ENCODE measurements around the gene PELI1.
A peak's percentile ranks its signal among the peaks of the same experiment; 100 is the strongest.

The PELI1 gene

DNA sequence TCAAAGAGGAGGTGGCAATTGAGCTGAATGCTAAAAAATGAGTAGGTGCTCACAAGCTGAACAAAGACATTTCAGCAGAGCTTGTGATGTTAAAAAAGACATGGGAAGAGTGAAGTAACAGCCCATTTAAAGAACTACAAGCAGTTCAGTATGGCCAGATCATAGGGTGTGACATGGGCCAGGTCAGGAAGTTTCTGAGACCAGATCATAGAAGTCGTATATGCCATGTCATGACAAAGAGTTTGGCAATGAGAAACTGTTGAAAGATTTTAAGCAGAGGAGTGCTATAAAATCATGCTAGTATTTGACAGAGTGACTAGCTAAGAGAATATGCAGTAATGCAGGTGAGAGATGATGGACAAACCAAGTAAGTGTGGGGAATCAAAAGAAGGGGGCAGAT is 7.3 kb upstream of the PELI1 start:
- no peak for DNase-seq

DNA sequence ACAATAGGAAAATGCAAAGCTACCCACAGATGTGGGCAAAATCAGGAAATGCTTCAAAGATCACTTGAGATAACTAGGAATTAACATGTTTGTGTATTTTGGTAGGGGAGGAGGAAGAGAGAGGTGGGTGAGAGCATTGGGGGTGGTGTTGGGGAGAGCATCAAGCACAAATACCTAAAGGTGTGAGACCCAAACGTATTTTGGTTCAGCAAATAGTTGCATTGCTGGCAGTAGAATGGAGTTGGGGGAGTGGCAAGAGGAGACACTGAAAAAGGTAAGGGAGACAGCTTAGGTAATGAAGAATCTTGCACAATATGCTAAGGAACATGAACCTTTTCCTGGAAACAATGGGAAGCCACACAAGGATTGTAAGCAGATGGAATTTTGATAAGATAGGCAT is 1.5 kb upstream of the PELI1 start:
- DNase-seq, result no peak

DNA sequence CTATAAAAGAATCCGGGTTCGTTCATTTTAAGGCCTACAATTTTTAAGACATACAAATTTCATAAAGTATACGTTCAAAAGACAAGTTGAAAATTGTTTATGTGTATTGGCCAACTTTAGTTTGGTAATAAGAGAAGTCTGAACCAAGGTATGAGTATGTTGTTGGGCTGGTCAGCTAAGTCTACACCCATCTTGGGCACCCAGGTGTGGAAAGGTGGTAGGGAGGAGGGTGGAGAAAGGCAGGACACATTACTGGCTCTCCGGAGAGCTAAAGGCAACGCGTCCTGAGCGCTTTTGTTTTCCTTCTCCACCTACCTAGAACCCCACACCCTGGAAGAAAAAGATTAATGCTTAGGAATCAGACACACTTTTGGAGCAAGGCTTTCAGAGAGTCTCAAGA is 899 bp upstream of the PELI1 start:
- no peak for DNase-seq

DNA sequence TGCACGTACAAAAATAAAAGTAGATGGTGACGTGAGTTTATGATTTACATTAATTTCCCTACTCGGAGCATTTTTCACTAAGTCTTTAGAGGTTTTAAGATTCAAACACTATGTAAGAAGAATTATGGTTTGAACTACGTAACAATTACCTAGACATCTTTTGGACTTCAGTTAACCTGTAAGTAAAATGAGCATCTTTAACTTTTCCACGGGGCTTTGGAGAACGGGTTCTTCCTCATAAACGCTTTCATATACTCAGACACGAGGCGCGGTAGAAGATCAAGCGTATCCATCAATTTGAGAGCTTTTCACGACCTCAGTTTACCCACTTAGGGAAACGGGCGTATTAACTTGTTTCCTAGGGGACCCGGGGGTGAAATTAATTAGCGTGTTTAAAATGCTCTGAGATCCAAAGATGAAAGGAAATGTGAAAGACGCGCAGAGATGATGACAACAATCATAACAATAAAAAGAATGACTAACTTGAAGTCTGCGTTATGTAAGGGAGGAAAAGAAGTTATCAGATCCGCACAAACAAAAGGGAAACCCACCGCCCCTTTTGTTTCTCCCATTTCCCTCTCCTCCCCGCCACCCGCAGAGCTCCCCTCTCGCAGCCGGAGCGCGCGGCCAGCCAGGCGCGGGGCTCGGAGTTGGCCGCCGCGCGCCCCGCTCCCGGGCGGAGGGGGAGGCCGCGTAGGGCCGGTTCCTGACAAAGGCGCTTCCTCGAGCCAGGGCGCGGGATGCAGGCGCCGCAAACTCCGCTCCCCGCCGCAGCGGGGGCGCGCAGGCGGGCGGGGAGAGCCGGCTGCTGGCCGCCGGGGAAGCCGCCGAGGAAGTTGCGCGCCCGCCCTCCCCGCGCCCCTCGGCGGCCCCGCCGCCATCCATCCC is 807 bp downstream of the PELI1 start:
- peak; percentile 87 for DNase-seq

DNA sequence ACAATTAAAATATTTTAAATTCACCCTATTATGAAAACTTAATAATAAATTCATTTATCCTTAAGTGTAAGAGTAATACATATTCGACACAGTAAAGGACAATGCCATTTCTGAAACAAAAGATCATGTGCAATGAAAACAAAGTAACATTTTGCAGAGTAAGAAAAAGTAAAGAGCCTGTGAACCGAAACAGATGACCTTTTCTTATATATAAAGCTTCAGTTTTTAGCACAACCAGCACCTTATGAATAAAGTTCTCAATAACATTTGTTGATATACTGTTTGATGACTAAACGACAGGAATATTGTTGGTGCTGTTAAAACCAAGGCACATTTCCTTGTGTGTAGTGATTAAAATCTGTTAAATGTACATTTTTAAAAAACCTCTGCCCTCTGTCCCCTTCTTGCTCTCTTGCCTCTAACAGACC is 1.5 kb downstream of the PELI1 start:
- no peak for DNase-seq

DNA sequence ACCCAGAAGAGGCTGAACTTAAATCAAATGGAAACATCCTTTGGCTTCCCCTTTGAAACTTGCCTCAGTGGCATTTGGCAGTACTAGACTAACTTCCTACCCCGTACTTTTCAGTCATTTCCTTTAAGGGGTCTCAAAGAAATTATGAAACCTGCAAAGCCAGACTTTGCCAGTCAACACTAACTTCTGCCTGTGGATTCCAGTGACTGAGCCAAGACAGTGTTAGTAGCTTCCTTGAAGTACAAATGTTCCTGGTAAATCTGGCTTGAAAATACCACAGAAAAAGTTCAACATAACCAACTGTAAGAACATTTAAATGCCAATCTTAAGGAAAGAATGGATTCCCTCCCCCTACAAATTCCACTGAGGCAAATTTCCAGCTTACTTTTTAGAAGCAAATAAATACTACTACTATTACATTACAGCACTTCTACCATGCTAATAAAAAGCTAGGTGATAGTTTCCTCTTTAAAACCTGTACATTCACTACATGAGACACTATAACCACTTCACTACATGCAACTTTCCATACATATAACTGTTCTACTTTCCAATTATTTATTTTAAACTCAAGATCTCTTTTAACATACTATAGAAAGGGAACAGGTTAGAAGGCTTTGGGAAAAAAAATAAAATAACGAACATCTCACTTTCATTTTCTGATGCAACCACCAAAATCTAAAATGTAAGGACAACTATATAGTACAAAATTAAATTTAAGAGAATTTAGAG is 2.4 kb downstream of the PELI1 start:
- peak; percentile 30 for DNase-seq

DNA sequence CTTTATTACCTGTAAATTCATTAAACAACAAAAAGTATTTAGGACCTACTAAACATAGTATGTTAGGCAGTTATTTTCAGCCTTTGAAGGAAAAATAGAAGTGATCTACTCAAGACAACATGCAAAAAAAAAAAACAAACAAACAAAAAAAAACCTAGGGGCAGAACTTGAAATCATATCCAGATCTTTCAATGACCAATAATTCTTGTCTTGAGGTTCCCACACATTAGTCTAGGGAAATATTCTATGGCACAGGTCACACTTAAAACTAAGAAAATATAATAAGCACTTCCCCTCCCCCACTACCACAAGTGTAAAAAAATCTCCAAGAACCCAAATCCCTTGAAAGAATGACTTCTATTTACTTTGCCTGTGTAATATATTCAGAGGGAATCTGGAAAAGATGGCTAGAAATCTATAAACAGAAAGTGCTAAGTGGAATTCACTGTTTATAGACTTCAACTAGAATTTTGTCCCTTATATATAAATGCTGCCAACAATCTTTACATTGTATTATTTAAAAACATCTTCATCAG is 3.5 kb downstream of the PELI1 start:
- DNase-seq, result peak; percentile 11

DNA sequence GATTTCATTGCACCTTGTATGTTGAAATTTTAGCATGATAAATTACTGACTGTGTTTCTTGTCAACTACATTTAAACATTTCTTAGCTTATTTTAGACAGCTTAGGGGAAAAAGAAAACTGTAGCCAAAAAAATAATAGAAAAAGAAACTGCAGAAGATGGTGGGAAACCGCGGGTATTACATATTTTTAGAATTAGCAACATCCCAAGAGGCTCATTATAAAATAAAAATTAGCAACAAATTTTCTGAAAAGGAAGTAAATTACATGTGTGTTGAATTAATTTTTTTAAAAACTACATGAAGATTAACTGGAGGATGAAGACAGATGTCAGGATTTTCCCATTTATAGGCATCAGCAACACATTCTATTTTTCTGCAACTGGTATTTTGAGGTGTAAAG is 4.3 kb downstream of the PELI1 start:
- no peak for DNase-seq

DNA sequence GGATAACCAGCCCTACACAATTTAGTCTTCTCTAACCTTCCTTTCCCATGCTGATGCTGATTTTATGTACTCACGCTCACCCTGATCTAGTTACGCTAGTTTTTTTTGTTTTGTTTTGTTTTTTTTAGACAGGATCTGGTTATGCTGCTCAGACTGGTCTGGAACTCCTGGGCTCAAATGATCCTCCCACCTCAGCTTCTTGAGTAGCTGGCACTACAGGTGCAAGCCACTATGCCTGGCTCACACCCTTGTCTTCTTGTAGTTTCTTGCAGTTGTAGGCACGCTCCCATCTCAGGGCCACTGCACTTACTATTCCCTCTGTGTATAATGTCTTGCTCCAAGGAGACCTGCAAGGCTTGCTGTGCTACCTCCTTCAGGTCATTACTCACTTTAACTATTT is 6.2 kb downstream of the PELI1 start:
- no peak for DNase-seq

DNA sequence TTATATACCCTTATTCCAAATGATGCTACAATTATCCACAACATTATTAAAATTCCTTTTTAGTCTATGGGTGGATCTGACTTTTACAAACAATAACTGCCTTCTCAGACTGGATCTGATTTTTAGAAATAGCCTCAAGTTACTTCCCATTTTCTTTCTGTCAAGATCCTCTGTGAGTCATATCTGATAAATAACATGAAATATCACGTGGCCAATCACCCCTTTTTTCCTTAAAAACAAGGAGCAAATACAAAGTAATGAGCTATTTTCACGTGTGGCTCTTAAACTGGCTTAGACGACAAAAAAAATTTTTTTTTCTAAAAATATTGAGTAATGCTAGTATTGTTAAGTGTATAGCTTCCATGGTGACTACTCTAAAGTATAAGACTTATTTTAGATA is 6.7 kb downstream of the PELI1 start:
- no peak for DNase-seq

DNA sequence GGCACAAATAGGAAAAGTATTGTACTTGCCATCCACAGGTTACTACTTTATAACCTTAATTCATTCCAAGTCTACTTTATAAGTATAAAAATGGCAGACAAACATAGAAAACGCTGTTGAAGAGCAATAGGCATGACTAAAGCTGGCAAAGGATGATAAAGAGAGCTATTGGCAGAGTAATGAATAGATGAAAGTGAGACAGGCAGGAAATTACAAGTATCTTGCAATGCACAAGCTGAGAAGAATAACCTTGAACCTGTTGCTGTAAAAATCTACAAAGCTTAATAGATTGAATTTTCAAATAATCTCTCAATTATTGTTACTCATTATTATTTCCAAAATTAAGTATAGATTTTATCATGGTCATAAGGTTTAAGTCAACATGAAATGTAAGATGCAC is 8.8 kb downstream of the PELI1 start:
- DNase-seq, result no peak

DNA sequence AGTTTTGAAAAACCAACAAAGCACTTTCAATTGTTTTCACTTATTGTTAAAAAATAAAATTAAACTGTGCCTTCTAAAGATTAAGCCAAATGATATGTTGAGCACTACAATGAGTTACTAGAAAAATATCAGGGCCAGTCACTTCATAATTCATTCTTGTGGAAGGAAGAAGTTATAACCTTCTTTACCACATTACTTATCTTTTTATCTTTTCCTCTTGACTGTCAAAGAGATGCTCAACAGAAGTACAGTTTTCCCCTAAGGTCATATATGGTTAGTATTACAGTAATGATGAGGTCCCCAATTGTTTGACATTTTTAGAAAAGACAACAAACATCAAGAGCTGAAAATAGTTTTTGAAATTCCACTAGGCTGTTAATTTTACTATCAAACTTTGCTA is 9.4 kb downstream of the PELI1 start:
- DNase-seq, result no peak

DNA sequence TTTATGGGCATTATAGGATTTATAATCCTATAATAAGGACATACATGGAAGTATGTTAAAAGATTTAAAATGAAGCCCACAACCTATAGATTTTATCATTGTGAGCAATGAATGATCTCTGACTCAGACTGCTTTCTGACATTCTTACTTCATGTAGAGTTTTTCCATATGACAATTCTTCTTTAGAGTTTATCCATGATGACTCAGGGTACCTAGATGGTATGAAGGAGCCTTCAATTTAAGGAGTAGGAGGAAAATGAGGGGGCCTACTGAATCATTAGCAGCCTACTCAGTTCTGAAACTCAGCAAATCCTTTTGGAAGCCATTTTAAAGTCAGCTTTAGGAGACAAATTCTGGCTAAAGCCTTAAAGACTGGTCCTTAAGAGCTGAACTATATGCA is 10.4 kb downstream of the PELI1 start:
- DNase-seq, result no peak

DNA sequence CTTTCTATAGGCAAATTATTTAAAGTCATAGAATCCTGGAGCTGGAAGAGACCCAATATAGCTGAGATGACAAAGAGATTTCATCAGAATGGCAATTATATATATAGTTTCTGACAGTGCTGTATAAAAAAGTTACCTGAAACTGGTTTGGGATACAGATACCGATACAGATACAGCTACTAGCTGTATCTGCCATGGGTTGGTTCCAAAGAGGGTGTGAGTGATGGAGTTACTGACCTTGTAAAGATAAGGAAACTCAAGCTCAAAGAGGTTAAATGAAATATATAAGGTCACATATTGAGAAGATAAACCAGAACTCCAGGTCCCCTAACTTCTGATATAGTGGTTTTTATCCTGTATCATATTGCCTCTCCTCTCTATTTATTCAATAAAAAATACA is 10.9 kb downstream of the PELI1 start:
- no peak for DNase-seq

DNA sequence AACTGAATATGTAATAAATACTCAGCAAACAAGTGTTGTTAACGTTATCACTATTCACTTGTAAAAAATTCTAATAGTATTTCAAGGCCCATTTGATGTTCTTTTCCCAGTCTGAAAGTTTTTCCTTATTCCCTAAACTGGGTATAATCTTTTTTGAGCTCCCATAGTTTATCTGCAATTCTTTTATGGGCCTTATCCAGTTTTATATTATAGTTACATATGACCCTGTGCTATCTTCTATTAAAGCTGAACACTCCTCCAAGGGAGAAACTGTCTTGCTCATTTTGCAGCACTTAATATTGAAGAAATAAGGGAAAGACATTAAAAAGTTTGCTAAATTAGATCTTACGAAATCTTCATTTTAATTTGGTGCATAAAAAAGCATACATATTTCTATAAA is 13.9 kb downstream of the PELI1 start:
- no peak for DNase-seq

DNA sequence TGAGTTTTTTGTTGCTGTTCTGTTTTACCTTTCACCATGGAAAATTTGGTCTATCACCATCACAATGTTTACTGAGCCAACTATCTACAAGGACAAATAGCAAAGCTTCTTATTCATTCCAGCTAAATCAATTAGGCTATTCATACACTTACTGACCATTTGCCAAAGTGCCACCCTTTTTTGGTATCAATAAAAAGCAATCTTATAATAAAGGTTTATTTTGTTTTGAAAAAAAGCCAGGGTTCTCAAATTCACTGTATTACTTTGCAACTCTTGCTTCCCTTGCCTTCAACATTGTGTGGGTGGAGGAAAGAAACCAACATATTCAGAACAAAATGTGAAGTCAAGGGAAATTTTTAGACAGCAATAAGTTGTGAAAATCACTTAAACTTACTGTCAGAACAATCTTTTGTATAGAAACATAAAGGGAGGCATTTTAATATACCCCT is 15.3 kb downstream of the PELI1 start:
- DNase-seq, result no peak

DNA sequence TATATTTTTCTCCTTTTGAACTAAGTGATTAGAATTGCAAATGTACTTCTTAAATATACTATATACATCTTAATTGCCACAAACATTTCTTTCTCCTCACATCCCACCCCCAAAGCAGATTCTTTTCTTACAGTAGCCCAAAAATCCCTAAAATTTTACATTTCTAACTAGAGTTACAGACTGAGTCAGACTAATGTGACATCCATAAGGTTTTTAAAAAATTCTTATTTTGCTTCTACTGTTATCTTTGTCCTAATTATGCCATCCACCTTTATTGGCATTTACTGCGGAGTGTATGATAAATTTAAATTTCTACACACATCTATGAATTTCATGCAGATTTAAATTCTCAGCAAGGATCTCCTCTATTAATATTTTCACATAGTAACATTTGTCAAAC is 15.8 kb downstream of the PELI1 start:
- no peak for DNase-seq

DNA sequence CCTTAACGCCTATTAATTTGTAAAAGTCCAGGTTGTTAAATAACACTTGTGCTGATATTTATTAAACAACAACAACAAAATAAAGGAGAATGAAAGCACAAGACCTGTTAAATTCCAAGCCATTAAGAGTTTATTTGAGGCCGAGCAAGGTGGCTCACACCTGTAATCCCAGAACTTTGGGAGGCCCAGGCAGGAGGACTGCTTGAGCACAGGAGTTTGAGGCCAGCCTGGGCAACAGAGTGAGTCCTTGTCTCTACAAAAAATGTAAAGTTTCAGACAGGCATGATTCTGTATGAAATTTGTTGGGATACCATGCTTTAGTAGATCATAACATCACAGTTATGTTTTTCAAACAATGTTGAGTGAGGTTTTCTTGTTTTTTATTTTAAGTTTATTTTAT is 17.1 kb downstream of the PELI1 start:
- no peak for DNase-seq

DNA sequence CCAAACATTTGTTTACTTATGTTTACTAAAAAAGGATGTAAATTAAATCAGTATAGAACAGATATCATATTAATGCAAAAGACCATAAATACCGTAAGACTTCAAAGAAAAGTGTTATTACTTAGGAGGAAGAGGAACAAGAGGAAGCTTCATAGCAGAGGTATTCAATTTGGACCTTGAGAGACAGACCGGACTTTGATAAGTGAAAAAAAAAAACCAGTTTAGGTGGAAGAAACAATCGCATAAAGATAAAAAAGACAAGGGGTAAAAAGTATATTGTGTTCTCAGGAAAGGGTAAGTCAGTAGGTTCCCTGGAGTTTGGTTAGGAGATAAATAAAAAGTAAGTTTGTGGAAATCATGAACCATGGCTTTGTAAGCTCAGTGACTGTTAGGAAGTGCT is 17.6 kb downstream of the PELI1 start:
- DNase-seq, result no peak

DNA sequence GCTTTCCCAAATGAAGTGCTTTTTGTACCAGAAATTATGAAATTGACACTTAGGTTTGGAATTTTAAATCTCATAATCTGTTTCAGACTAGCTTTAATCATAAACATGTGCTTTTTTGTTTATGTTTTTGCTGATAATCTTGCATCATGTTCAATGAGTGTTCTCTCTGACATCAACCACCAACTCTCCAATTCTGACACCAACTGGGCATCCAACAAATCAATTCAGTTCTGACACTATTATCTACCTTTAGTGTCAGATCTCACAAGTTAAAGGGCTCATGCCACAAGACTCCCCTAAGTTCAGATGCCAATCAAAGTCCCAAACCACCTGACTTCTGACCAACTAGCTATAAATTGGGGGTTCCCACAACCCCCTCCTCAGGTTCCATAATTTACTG is 19.6 kb downstream of the PELI1 start:
- DNase-seq, result no peak

DNA sequence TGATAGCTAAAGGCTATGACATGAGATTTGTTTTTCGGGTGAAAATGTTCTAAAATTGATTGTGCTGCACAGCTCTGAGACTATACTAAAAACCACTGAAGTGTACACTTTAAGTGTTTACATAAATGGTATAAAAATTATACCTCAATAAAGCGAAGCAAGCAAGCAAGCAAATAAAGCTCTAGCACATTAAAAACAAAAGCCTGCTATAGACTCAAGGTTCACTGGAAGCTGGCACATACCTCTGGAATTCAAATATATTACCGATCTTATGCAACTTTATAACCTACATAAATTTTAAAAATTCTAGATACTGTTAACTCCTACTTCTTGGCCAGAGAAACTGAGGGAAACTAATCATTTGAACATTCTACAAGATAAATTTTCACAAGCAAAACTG is 20.1 kb downstream of the PELI1 start:
- no peak for DNase-seq

DNA sequence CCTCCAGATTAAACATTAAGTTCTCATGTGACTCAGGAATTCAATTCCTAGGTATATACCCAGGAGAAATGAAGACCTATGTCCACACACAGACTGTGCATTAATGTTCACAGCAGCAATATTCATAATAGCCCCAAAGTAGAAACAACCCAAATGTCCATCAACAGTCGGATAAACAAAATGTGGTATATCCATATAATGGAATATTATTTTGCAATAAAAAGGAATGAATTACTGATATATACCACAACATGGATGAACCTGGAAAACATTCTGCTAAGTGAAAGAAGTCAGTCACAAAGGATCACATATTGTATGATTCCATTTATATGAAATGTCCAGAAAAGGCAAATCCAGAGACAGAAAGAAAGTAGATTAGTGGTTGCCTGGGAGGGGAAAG is 20.5 kb downstream of the PELI1 start:
- DNase-seq, result no peak

DNA sequence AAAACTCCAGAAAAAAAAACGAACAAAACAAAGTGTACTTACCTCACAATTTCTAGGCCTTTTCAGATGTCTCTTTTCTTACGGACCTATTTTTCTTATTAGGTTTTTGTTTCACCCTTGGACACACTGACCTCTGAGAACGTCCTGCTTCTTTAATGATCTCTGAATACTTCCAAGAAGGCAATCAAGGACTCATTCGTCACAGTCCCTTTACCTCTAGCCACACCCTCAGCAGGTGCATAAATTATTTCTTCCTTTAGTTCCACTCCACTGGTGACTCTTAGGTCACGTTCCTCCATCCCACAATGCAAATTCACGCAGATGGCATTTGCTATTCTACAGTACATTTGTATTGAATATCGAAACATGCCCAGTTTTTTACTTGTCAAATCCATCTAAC is 21.9 kb downstream of the PELI1 start:
- DNase-seq, result no peak

DNA sequence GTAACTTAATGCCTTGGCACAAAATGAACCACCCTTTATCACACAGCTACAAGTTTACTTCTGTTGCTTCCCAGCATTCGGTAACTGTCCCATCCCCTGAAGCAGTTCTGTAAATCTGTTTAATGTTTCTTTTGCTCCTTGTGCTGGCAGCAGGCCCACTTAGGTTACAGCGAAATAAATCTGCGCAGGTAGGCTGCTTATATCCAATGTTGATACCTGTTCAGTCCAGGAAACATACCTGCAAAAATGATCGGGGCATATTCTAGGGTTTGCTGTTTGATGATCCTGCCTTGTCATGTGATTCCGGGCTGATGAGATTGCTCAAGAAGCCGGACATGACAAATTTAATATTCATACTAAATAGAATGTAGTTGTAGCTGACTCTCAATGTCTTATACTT is 23.3 kb downstream of the PELI1 start:
- DNase-seq, result no peak
